GM21825 (cell line): ENCODE measurements around the gene ERGIC1.
A peak's percentile ranks its signal among the peaks of the same experiment; 100 is the strongest.
"Not testable (repeated sequence)": the region's sequence is repeated elsewhere in the genome, so short reads cannot be mapped to it uniquely, and the experiment has no call there.

ENCODE experiments used
- ATAC-seq: cut with Tn5 transposase; IDR thresholded peaks from one replicate; pipeline ENCODE4 v1.9.1; 2021; ENCODE audit warnings: mild to moderate bottlenecking, moderate library complexity; ENCODE audit not compliant: unreplicated experiment

ERGIC1 gene

GRCh38 chr5:172846249-172846648, 12.2 kb downstream of the ERGIC1 start:
- no peak for ATAC-seq

GRCh38 chr5:172846677-172847076, 12.6 kb downstream of the ERGIC1 start:
- no peak for ATAC-seq

- not testable (repeated sequence) for ATAC-seq
Measured at GRCh38 chr5:172847584-172847983, 13.5 kb downstream of the ERGIC1 start.

- no peak for ATAC-seq
Measured at GRCh38 chr5:172848419-172848818, 14.4 kb downstream of the ERGIC1 start.

GRCh38 chr5:172849606-172850453, 15.8 kb downstream of the ERGIC1 start:
- peak; percentile 67 for ATAC-seq

GRCh38 chr5:172850454-172850797, 16.4 kb downstream of the ERGIC1 start:
- no peak for ATAC-seq

- not testable (repeated sequence) for ATAC-seq
Measured at GRCh38 chr5:172851254-172851653, 17.2 kb downstream of the ERGIC1 start.

- ATAC-seq, result no peak
Measured at GRCh38 chr5:172852490-172853354, 18.7 kb downstream of the ERGIC1 start.

GRCh38 chr5:172853355-172853975, 19.4 kb downstream of the ERGIC1 start:
- no peak for ATAC-seq

GRCh38 chr5:172854451-172854871, 20.4 kb downstream of the ERGIC1 start:
- no peak for ATAC-seq

- no peak for ATAC-seq
Measured at GRCh38 chr5:172854971-172855370, 20.9 kb downstream of the ERGIC1 start.

- ATAC-seq, result no peak
Measured at GRCh38 chr5:172855597-172856292, 21.7 kb downstream of the ERGIC1 start.

GRCh38 chr5:172856336-172856735, 22.3 kb downstream of the ERGIC1 start:
- no peak for ATAC-seq

GRCh38 chr5:172857982-172858381, 23.9 kb downstream of the ERGIC1 start:
- no peak for ATAC-seq

GRCh38 chr5:172858511-172858989, 24.5 kb downstream of the ERGIC1 start:
- no peak for ATAC-seq

GRCh38 chr5:172858990-172859811, 25.1 kb downstream of the ERGIC1 start:
- no peak for ATAC-seq

GRCh38 chr5:172859966-172860365, 25.9 kb downstream of the ERGIC1 start:
- no peak for ATAC-seq

GRCh38 chr5:172860520-172861443, 26.7 kb downstream of the ERGIC1 start:
- ATAC-seq, result no peak

GRCh38 chr5:172861461-172861860, 27.4 kb downstream of the ERGIC1 start:
- ATAC-seq, result no peak
